DOHH2 (cell line): ENCODE measurements around the gene GRAMD2B.

Experiments used
- H3F3A ChIP-seq: fragments of 200-600 bp; sonication (generic), shearing (Covaris generic); 2 replicates; pipeline ENCODE4 v1.6.0; 2016; ENCODE audit warnings: antibody characterized with exemption, mild to moderate bottlenecking; ENCODE audit not compliant: control insufficient read depth, insufficient read depth
- H3K27ac ChIP-seq: fragments of 200-600 bp; sonication (generic); 2 replicates; pipeline ENCODE4 v1.5.1; 2014; ENCODE audit warnings: low read depth, mild to moderate bottlenecking, low read length, moderate library complexity
- H3K27me3 ChIP-seq: fragments of 200-600 bp; sonication (generic); 2 replicates; pipeline ENCODE4 v1.6.1; 2014; ENCODE audit warnings: mild to moderate bottlenecking, low read length, mixed read lengths; ENCODE audit not compliant: control insufficient read depth
- H3K36me3 ChIP-seq: fragments of 200-600 bp; sonication (generic); 2 replicates; pipeline ENCODE4 v1.6.1; 2014; ENCODE audit warnings: mild to moderate bottlenecking, low read length, moderate library complexity, mixed read lengths; ENCODE audit not compliant: control insufficient read depth
- H3K4me1 ChIP-seq: fragments of 200-600 bp; sonication (generic); 2 replicates; pipeline ENCODE4 v1.6.1; 2014; ENCODE audit warnings: mild to moderate bottlenecking, low read length, mixed read lengths; ENCODE audit not compliant: control insufficient read depth
- H3K4me2 ChIP-seq: fragments of 200-600 bp; sonication (generic); 2 replicates; pipeline ENCODE4 v1.6.0; 2014; ENCODE audit warnings: mild to moderate bottlenecking, low read length, moderate library complexity
- H3K4me3 ChIP-seq: fragments of 200-600 bp; sonication (generic); 2 replicates; pipeline ENCODE4 v1.5.1; 2014; ENCODE audit warnings: mild to moderate bottlenecking, low read length, mixed read lengths
- H3K79me2 ChIP-seq: fragments of 200-600 bp; sonication (generic); 2 replicates; pipeline ENCODE4 v1.6.1; 2014; ENCODE audit warnings: mild to moderate bottlenecking, low read length, mixed read lengths; ENCODE audit not compliant: control insufficient read depth
- H3K9me2 ChIP-seq: fragments of 200-600 bp; sonication (generic); replicated peaks from 2 replicates; pipeline ENCODE4 v1.6.1; 2014; ENCODE audit warnings: mild to moderate bottlenecking, low read length, mixed read lengths; ENCODE audit not compliant: control insufficient read depth
- H3K9me3 ChIP-seq: fragments of 200-600 bp; sonication (generic); 2 replicates; pipeline ENCODE4 v1.6.1; 2014; ENCODE audit warnings: antibody characterized with exemption, low read length, mixed read lengths; ENCODE audit not compliant: control insufficient read depth, insufficient read depth
- H4K20me1 ChIP-seq: fragments of 200-600 bp; sonication (generic); 2 replicates; pipeline ENCODE4 v1.6.0; 2014; ENCODE audit warnings: low read depth, mild to moderate bottlenecking, antibody characterized with exemption, low read length, moderate library complexity; ENCODE audit not compliant: control insufficient read depth, insufficient read depth
- EZH2phosphoT487 ChIP-seq: fragments of 200-600 bp; sonication (generic); IDR thresholded peaks from 2 replicates; pipeline ENCODE4 v1.6.1; 2017; ENCODE audit warnings: borderline replicate concordance, mild to moderate bottlenecking, antibody characterized with exemption, low read length, moderate library complexity, mixed read lengths
- TF ChIP-seq, protein P1 (sequence below): fragments of 200-600 bp; sonication (generic); IDR thresholded peaks from one replicate; pipeline ENCODE4 v1.5.1; 2014; ENCODE audit warnings: antibody characterized with exemption, mild to moderate bottlenecking, low read depth, low read length; ENCODE audit not compliant: poor library complexity, severe bottlenecking

Gene GRAMD2B

DNA sequence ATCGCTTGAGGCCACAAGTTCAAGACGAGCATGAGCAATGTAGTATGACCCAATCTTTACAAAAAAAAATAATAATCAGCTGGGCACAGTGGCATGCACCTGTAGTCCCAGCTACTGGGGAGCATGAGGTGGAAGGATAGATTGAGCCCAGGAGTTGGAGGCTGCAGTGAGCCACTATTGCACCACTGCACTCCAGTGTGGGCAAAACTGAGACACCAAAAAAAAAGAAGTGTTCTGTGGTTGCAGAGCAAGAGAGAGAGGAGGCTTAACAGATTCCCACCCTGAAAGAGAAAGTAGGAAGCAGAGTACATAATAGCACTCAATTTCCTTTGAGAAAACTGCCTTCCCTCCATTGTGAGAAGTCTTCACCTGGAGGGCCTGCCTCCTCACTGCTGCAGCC lies 119.2 kb downstream of the GRAMD2B start:
- Histone ChIP-seq H3F3A (no peaks in the 10 kb centered on the region), H3K27me3 (no peaks in the 10 kb centered on the region; the same call in 1 of the 2 replicates), H3K79me2 (no peaks in the 10 kb centered on the region), H3K27ac (no peak overlapping the region), H3K36me3 (no peaks in the 10 kb centered on the region), H3K4me3 (no peak overlapping the region), H3K4me2 (no peak overlapping the region), H3K4me1 (no peaks in the 10 kb centered on the region), H3K9me3 (no peaks in the 10 kb centered on the region), H4K20me1 (no peaks in the 10 kb centered on the region), H3K9me2 (no peaks in the 10 kb centered on the region)
- TF ChIP-seq EZH2phosphoT487: no peak
- TF ChIP-seq, protein P1, sequence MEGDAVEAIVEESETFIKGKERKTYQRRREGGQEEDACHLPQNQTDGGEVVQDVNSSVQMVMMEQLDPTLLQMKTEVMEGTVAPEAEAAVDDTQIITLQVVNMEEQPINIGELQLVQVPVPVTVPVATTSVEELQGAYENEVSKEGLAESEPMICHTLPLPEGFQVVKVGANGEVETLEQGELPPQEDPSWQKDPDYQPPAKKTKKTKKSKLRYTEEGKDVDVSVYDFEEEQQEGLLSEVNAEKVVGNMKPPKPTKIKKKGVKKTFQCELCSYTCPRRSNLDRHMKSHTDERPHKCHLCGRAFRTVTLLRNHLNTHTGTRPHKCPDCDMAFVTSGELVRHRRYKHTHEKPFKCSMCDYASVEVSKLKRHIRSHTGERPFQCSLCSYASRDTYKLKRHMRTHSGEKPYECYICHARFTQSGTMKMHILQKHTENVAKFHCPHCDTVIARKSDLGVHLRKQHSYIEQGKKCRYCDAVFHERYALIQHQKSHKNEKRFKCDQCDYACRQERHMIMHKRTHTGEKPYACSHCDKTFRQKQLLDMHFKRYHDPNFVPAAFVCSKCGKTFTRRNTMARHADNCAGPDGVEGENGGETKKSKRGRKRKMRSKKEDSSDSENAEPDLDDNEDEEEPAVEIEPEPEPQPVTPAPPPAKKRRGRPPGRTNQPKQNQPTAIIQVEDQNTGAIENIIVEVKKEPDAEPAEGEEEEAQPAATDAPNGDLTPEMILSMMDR: no peak

DNA sequence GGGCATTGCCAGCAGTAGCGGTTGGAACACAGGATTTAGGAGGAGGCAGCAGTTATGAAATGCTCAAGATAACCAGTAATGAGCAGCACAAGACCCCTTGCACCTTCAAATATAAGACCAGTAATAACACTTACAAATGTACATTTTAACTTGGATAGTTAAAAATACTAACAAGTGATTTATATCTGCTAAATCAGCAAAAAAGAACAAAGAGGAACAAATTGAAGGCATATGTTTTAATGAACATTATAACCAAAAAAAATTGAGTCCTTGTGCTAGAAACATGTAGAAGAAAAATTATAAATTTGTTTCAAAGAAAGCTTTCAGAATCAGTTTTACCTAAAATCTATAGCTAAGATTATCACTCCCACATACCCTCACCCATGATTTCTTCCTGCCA lies 119.8 kb downstream of the GRAMD2B start:
- no peak overlapping the region for H3K4me3 ChIP-seq
- H3K79me2 ChIP-seq: no peaks in the 10 kb centered on the region
- H3K27me3 ChIP-seq: no peaks in the 10 kb centered on the region; the same call in 1 of the 2 replicates
- no peaks in the 10 kb centered on the region for H3K9me3 ChIP-seq
- TF ChIP-seq EZH2phosphoT487: no peak
- no peaks in the 10 kb centered on the region for H3K4me1 ChIP-seq
- no peak overlapping the region for H3K27ac ChIP-seq
- H4K20me1 ChIP-seq: no peaks in the 10 kb centered on the region
- no peaks in the 10 kb centered on the region for H3K9me2 ChIP-seq
- H3K4me2 ChIP-seq: no peak overlapping the region
- no peaks in the 10 kb centered on the region for H3K36me3 ChIP-seq
- H3F3A ChIP-seq: no peaks in the 10 kb centered on the region

DNA sequence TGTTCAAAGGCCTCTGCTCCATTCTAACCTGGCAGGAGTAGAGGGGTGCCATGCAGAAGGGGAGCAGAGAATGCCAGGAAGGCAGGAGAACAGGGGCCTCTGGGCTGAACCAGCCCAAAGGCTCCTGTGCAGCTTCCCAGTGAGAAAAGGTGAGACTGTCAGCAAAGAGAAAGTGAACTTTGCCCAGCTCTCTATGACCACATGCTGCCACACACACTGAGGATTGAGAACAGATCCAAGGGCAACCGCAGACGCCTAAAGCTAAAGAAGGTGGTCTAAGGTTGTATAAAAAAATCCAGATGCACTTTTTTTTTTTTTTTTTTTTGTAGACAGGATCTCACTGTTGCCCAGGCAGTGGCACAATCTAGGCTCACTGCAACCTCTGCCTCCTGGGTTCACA lies 120.5 kb downstream of the GRAMD2B start:
- Histone ChIP-seq H3K36me3 (no peaks in the 10 kb centered on the region), H3K4me1 (no peaks in the 10 kb centered on the region), H4K20me1 (no peaks in the 10 kb centered on the region), H3K9me3 (no peaks in the 10 kb centered on the region), H3K27me3 (no peaks in the 10 kb centered on the region; the same call in 1 of the 2 replicates), H3K27ac (no peak overlapping the region), H3K4me2 (no peak overlapping the region), H3F3A (no peaks in the 10 kb centered on the region), H3K79me2 (no peaks in the 10 kb centered on the region), H3K9me2 (no peaks in the 10 kb centered on the region), H3K4me3 (no peak overlapping the region)
- TF ChIP-seq EZH2phosphoT487: no peak
- TF ChIP-seq, protein P1: no peak
